Body of pancreas (tissue), 4 donors: ENCODE data around the gene TMEM130. TPM values are rescaled to one million over a fixed set of nuclear protein-coding genes. Genes with fewer than 3 reads are reported as not detected.

Source experiments
- ATAC-seq: fragments of 150-250 bp; one replicate; pipeline ENCODE4 v1.9.1; 2016
- DNase-seq, 4 donors: peaks; one replicate each; pipeline ENCODE4 v3.0.0-alpha.2; 2019
- H3K27ac ChIP-seq, 4 donors: fragments of 200-600 bp; sonication (generic); 1 replicate in 3 of 4; 2 replicates in 1 of 4; pipeline versions ENCODE4 v1.5.1 to v1.6.1; 2016 to 2019; ENCODE audit warnings: mild to moderate bottlenecking in 1 of 4, mixed read lengths in 1 of 4, moderate library complexity in 1 of 4
- H3K27me3 ChIP-seq, 2 donors: fragments of 200-600 bp; sonication (generic); one replicate each; pipeline ENCODE4 v1.6.0; 2016; ENCODE audit warnings: mild to moderate bottlenecking in 1 of 2
- H3K36me3 ChIP-seq, 2 donors: fragments of 200-600 bp; sonication (generic); replicated peaks in 1 of 2; 2 replicates each; pipeline ENCODE4 v1.5.1; 2016; ENCODE audit warnings: low read depth in 2 of 2; ENCODE audit not compliant: insufficient read depth in 1 of 2
- H3K4me1 ChIP-seq: fragments of 200-600 bp; sonication (generic); one replicate; pipeline ENCODE4 v1.6.0; 2016
- H3K4me3 ChIP-seq, 2 donors: fragments of 200-600 bp; sonication (generic); 1 replicate in 1 of 2; 2 replicates in 1 of 2; pipeline ENCODE4 v1.5.1; 2016 to 2019
- H3K9me3 ChIP-seq, 3 donors: fragments of 200-600 bp; sonication (generic); 1 replicate in 2 of 3; 2 replicates in 1 of 3; pipeline ENCODE4 v1.5.1; 2016
- CTCF ChIP-seq, 7 experiments: fragments of 450-650 bp in 4 of 7; fragments of 200-600 bp in 3 of 7; sonication (generic) in 3 of 7; IDR thresholded peaks; one replicate each; pipeline ENCODE4 v1.5.1; 2016 to 2019; ENCODE audit warnings: antibody characterized with exemption in 7 of 7
- POLR2A ChIP-seq, 3 donors: fragments of 450-650 bp; IDR thresholded peaks; one replicate each; pipeline ENCODE4 v1.6.1; 2016; ENCODE audit warnings: antibody characterized with exemption in 3 of 3, mild to moderate bottlenecking in 2 of 3
- WGBS, 2 donors: methylation state at CpG; one replicate each; pipeline ENCODE4 v1.1.5; 2017; 5-methylcytosine and 5-hydroxymethylcytosine counted together
- intact Hi-C: fragments of 100-400 bp; cut with DNase I; formaldehyde crosslinking; loops from one replicate; pipeline ENCODE4 v1.15.1; 2023
- total RNA-seq, 2 donors: library from RNA; depleted of rRNA; stranded (reverse); fragments of >200 nt; gene quantifications; one replicate each; pipeline ENCODE4 v1.1.0, GENCODE V29; 2016

Gene TMEM130
- total RNA-seq, 2 donors from 2014 or later, result 0.52 to 0.66 TPM

- 68 to 76% methylated on average over 3 of the region's 3 CpGs for WGBS, 2 donors
- Histone ChIP-seq H3K9me3 (no peaks in the 10 kb centered on the region), H3K27me3 (no peaks in the 10 kb centered on the region), H3K4me1 (no peaks in the 10 kb centered on the region), H3K27ac (no peak overlapping the region), H3K36me3 (no peaks in the 10 kb centered on the region), H3K4me3 (no peak overlapping the region)
- intact Hi-C loops, result no loop called here
- no peak for ATAC-seq
- peak in 1 of 3 donors; percentile 8 for TF ChIP-seq POLR2A (IDR thresholded peaks at IDR 0.05)
- no peak for TF ChIP-seq CTCF (IDR thresholded peaks at IDR 0.05)
- no peak for DNase-seq
Observed at GRCh38 chr7:98816967-98817710, 52.7 kb downstream of the TMEM130 start.

GRCh38 chr7:98816241-98816640 lies 53.6 kb downstream of the TMEM130 start:
- no peaks in the 10 kb centered on the region for H3K27me3 ChIP-seq
- no peaks in the 10 kb centered on the region for H3K9me3 ChIP-seq
- DNase-seq (no peak), ATAC-seq (no peak)
- no peaks in the 10 kb centered on the region for H3K4me1 ChIP-seq
- WGBS, 2 donors, result 68 to 86% methylated on average over 3 to 4 of the region's 4 CpGs
- no peak overlapping the region for H3K4me3 ChIP-seq
- intact Hi-C loops, result no loop called here
- H3K27ac ChIP-seq, result no peak overlapping the region
- no peaks in the 10 kb centered on the region for H3K36me3 ChIP-seq
- TF ChIP-seq CTCF (IDR thresholded peaks at IDR 0.05), result no peak
- TF ChIP-seq POLR2A (IDR thresholded peaks at IDR 0.05), result no peak

- H3K27ac ChIP-seq, result no peak overlapping the region
- DNase-seq, result no peak
- H3K9me3 ChIP-seq, result no peaks in the 10 kb centered on the region
- H3K36me3 ChIP-seq, result no peaks in the 10 kb centered on the region
- no peak for TF ChIP-seq CTCF (IDR thresholded peaks at IDR 0.05)
- H3K4me1 ChIP-seq, result no peaks in the 10 kb centered on the region
- 48 to 50% methylated on average over 1 of the region's 1 CpG for WGBS, 2 donors
- intact Hi-C loops, result no loop called here
- H3K4me3 ChIP-seq, result no peak overlapping the region
- no peaks in the 10 kb centered on the region for H3K27me3 ChIP-seq
- ATAC-seq, result no peak
Observed at GRCh38 chr7:98815313-98815712, 54.5 kb downstream of the TMEM130 start.

- no peak for ATAC-seq
Observed at GRCh38 chr7:98811299-98811698, 58.5 kb downstream of the TMEM130 start.

More at GRCh38 chr7:98811299-98811698, 58.5 kb downstream of the TMEM130 start:
- 60 to 100% methylated on average over 1 of the region's 1 CpG for WGBS, 2 donors
- Histone ChIP-seq H3K4me1 (no peaks in the 10 kb centered on the region), H3K4me3 (no peak overlapping the region), H3K27me3 (no peaks in the 10 kb centered on the region), H3K36me3 (no peaks in the 10 kb centered on the region), H3K9me3 (no peaks in the 10 kb centered on the region), H3K27ac (no peak overlapping the region)
- no peak for DNase-seq
- TF ChIP-seq POLR2A (IDR thresholded peaks at IDR 0.05) (no peak), CTCF (IDR thresholded peaks at IDR 0.05) (no peak)
- intact Hi-C loops, result no loop called here
